B cell (primary cell): Measurements from ENCODE around the gene ZBP1. TPM values are rescaled to one million over a fixed set of nuclear protein-coding genes. Genes with fewer than 3 reads are reported as not detected.

Experiments used
- ATAC-seq: fragments of 200-7000 bp; cut with Tn5 transposase; one replicate; pipeline ENCODE4 v1.10.0; 2021; ENCODE audit warnings: low read depth, mild to moderate bottlenecking, moderate number of reproducible peaks, moderate library complexity
- CTCF ChIA-PET: fragments of 350-600 bp; sonication (Branson Sonifier 250); formaldehyde crosslinking; loops from one replicate; lab custom pipeline; 2021; ENCODE audit warnings: antibody characterized with exemption, inconsistent platforms; lab: Charles Lee
- POLR2A ChIA-PET: fragments of 350-600 bp; sonication (Branson Sonifier 250); formaldehyde crosslinking; loops from one replicate; lab custom pipeline; 2021; ENCODE audit warnings: antibody characterized with exemption; lab: Charles Lee
- DNase-seq: peaks from one replicate; pipeline ENCODE4 v3.0.0; 2013
- H2AFZ ChIP-seq: 2 replicates; pipeline ENCODE4 v1.6.1; 2012; ENCODE audit warnings: mild to moderate bottlenecking, low read depth, low read length; ENCODE audit not compliant: insufficient read depth, poor library complexity, severe bottlenecking
- H3K27ac ChIP-seq, 2 donors: 1 replicate in 1 of 2; 2 replicates in 1 of 2; pipeline ENCODE4 v1.5.1; 2012 to 2013; ENCODE audit warnings: low read length in 2 of 2, mild to moderate bottlenecking in 2 of 2, moderate library complexity in 1 of 2
- H3K27me3 ChIP-seq, 4 experiments: fragments of 200-600 bp in 1 of 4; sonication (generic) in 1 of 4; replicated peaks in 1 of 4; 1 replicate in 2 of 4; 2 replicates in 2 of 4; pipeline versions ENCODE4 v1.6.1 to v1.7.0; 2013 to 2016; ENCODE audit warnings: low read length in 3 of 4, mild to moderate bottlenecking in 2 of 4, mixed read lengths in 1 of 4, moderate library complexity in 1 of 4; ENCODE audit not compliant: insufficient read depth in 4 of 4, control insufficient read depth in 3 of 4; ENCODE audit errors: control extremely low read depth in 1 of 4
- H3K36me3 ChIP-seq, 2 experiments: replicated peaks in 1 of 2; 1 replicate in 1 of 2; 2 replicates in 1 of 2; pipeline versions ENCODE4 v1.6.1 to v1.7.1; 2013; ENCODE audit warnings: low read length in 1 of 2; ENCODE audit not compliant: insufficient read depth in 2 of 2, control insufficient read depth in 1 of 2; ENCODE audit errors: control extremely low read depth in 1 of 2, extremely low read depth in 1 of 2
- H3K4me1 ChIP-seq, 2 donors: fragments of 200-600 bp in 1 of 2; sonication (generic) in 1 of 2; 1 replicate in 1 of 2; 2 replicates in 1 of 2; pipeline versions ENCODE4 v1.5.1 to v1.6.1; 2013 to 2017; ENCODE audit warnings: low read length in 2 of 2; ENCODE audit not compliant: control insufficient read depth in 2 of 2, insufficient read depth in 2 of 2
- H3K4me2 ChIP-seq: replicated peaks from 2 replicates; pipeline ENCODE3; 2012; ENCODE audit warnings: mild to moderate bottlenecking, low read depth, low read length; ENCODE audit not compliant: poor library complexity, severe bottlenecking
- H3K4me3 ChIP-seq, 5 experiments: fragments of 200-600 bp in 1 of 5; sonication (generic) in 1 of 5; 1 replicate in 3 of 5; 2 replicates in 2 of 5; pipeline versions ENCODE4 v1.5.1 to v1.7.0; 2011 to 2016; ENCODE audit warnings: low read length in 4 of 5, mild to moderate bottlenecking in 4 of 5, low read depth in 2 of 5, control low read depth in 1 of 5, moderate library complexity in 1 of 5; ENCODE audit not compliant: insufficient read depth in 1 of 5; ENCODE audit errors: control extremely low read depth in 1 of 5, extremely low read depth in 1 of 5
- H3K79me2 ChIP-seq: fragments of 200-600 bp; sonication (generic); one replicate; pipeline ENCODE4 v1.6.0; 2016; ENCODE audit warnings: low read length; ENCODE audit not compliant: control insufficient read depth, insufficient read depth
- H3K9ac ChIP-seq: fragments of 200-600 bp; sonication (generic); 2 replicates; pipeline ENCODE4 v1.6.1; 2017; ENCODE audit warnings: mild to moderate bottlenecking, low read length, moderate library complexity
- H3K9me3 ChIP-seq, 3 donors: one replicate each; pipeline versions ENCODE4 v1.6.1 to v1.7.1; 2013; ENCODE audit warnings: low read length in 2 of 3; ENCODE audit not compliant: control insufficient read depth in 2 of 3, insufficient read depth in 1 of 3; ENCODE audit errors: control extremely low read depth in 1 of 3
- H4K20me1 ChIP-seq: 2 replicates; pipeline ENCODE4 v1.6.0; 2012; ENCODE audit warnings: mild to moderate bottlenecking, low read length; ENCODE audit not compliant: insufficient read depth, control insufficient read depth, poor library complexity, severe bottlenecking
- H3K27ac Mint-ChIP-seq: one replicate; pipeline ENCODE4 v1.8.0; 2021; ENCODE audit warnings: mixed read lengths
- H3K27me3 Mint-ChIP-seq: one replicate; pipeline ENCODE4 v1.8.0; 2021; ENCODE audit warnings: mixed read lengths
- H3K4me1 Mint-ChIP-seq: one replicate; pipeline ENCODE4 v1.8.0; 2021; ENCODE audit warnings: mixed read lengths
- H3K4me3 Mint-ChIP-seq: one replicate; pipeline ENCODE4 v1.8.0; 2021; ENCODE audit warnings: mixed read lengths
- H3K9me3 Mint-ChIP-seq: one replicate; pipeline ENCODE4 v1.8.0; 2022; ENCODE audit warnings: mixed read lengths; ENCODE audit not compliant: insufficient read depth
- EZH2 ChIP-seq: IDR thresholded peaks from 2 replicates; pipeline ENCODE4 v1.6.1; 2012; ENCODE audit warnings: borderline replicate concordance, low read depth, mild to moderate bottlenecking, moderate library complexity, low read length; ENCODE audit not compliant: insufficient read depth, poor library complexity, severe bottlenecking
- WGBS: methylation state at CpG from one replicate; pipeline ENCODE4 v1.1.5; 2013; ENCODE audit warnings: missing lambda C conversion rate; ENCODE audit not compliant: insufficient coverage; 5-methylcytosine and 5-hydroxymethylcytosine counted together
- intact Hi-C: fragments of 100-400 bp; cut with micrococcal nuclease; formaldehyde crosslinking; loops from one replicate; pipeline ENCODE4 v1.10.0; 2022
- polyA plus RNA-seq: library from polyadenylated mRNA; depleted of rRNA; stranded (reverse); fragments of >200 nt; gene quantifications from 2 replicates; pipeline ENCODE4 v1.2.3, GENCODE V29; 2012
- total RNA-seq, 2 donors: library from RNA; stranded (reverse); fragments of 120-200 nt in 1 of 2; gene quantifications; 1 replicate in 1 of 2; 2 replicates in 1 of 2; pipeline versions ENCODE4 v1.2.3 to v1.2.4, GENCODE V29; 2013 to 2022
- TF ChIP-seq, protein P1 (sequence below): fragments of 200-600 bp; IDR thresholded peaks from one replicate; pipeline ENCODE4 v1.8.0; 2022; ENCODE audit warnings: antibody characterized with exemption, mild to moderate bottlenecking

ZBP1 gene
- total and polyA plus RNA-seq, 2 donors (not counting 1 experiment from before 2014, with no cell fraction given) = 29.9 to 69.2 TPM

DNA sequence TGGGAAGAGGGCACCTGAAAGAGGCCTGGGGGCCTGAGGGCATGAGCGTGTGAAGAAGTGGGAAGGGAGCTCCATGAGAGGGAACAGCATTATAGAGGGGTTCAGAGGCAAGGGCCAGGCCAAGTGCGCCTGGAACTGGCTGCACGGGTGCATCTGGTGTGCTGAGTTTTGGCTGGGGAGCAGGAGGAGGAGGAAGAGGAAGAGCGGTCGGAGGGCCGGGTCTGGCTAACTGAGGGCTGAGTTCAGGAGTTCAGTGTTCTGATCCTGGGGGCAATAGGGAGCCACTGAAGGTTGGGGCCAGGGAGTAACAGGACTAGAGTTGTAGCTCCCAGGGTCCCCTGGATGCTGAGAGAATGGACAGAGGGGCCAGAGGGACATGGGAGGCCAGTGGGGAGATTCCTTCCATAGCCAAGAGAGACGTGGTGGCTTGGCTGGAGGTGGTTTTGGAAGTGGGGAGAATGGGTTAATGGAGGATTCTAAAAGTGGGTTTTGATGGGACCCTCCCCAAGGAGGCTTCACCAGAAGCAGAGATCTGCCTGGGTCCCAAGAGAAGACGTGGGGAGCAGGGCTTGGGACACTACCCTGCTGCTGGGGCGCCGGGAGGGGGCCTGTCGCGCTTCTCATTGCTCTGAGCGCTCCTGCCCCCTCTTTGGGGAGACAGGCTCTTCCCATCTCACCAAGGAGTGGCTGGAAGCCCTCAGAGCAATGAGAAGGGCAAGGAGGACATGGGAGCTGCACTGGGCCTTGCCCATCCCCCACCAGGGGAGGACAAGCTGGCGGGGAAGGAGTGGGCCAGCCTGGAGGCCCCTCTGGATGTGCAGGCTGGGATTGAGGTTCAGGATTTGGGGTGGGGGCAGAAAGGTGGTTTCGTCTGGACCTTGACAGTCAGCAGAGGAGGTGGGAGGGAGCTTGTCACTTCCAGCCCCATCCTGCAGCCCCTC, 28.7 kb downstream of the ZBP1 start:
- no peaks in the 10 kb centered on the region for H3K36me3 ChIP-seq
- H3K9me3 ChIP-seq = peaks cover 0 to 20% (median 6%) of the 10 kb centered on the region in 3 donors
- H2AFZ ChIP-seq = no peak overlapping the region
- H3K27ac ChIP-seq = no peak overlapping the region
- H3K4me3 ChIP-seq = no peak overlapping the region
- no peaks in the 10 kb centered on the region for H4K20me1 ChIP-seq
- Mint-ChIP-seq H3K27me3 (peaks cover 11% of the 10 kb centered on the region), H3K4me1 (peaks cover 12% of the 10 kb centered on the region), H3K9me3 (peaks cover 3% of the 10 kb centered on the region), H3K4me3 (no peak overlapping the region), H3K27ac (no peak overlapping the region)
- H3K9ac ChIP-seq = no peak overlapping the region
- WGBS = 83% methylated on average over 15 of the region's 15 CpGs
- no peak for DNase-seq
- POLR2A ChIA-PET = no interaction called here
- peaks cover 0 to 8% (median 0%) of the 10 kb centered on the region in 4 experiments for H3K27me3 ChIP-seq
- H3K79me2 ChIP-seq = no peaks in the 10 kb centered on the region
- no peak overlapping the region for H3K4me2 ChIP-seq
- ATAC-seq = no peak
- peaks cover 0 to 13% of the 10 kb centered on the region in 2 donors for H3K4me1 ChIP-seq
- intact Hi-C loops = no loop called here
- CTCF ChIA-PET = interaction anchor here (1.1 to 7.8 kb wide), 4 partner anchors 78 to 1041 kb away, joined by 3 to 91 read pairs (median 5); no protein-coding TSS in a partner anchor
- TF ChIP-seq, protein P1, sequence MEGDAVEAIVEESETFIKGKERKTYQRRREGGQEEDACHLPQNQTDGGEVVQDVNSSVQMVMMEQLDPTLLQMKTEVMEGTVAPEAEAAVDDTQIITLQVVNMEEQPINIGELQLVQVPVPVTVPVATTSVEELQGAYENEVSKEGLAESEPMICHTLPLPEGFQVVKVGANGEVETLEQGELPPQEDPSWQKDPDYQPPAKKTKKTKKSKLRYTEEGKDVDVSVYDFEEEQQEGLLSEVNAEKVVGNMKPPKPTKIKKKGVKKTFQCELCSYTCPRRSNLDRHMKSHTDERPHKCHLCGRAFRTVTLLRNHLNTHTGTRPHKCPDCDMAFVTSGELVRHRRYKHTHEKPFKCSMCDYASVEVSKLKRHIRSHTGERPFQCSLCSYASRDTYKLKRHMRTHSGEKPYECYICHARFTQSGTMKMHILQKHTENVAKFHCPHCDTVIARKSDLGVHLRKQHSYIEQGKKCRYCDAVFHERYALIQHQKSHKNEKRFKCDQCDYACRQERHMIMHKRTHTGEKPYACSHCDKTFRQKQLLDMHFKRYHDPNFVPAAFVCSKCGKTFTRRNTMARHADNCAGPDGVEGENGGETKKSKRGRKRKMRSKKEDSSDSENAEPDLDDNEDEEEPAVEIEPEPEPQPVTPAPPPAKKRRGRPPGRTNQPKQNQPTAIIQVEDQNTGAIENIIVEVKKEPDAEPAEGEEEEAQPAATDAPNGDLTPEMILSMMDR = no peak
- TF ChIP-seq EZH2 = no peak
